Body of pancreas (tissue), 4 donors: ENCODE data around the gene CNGB1. TPM values are rescaled to one million over a fixed set of nuclear protein-coding genes. Genes with fewer than 3 reads are reported as not detected.

Experiments
- ATAC-seq: fragments of 150-250 bp; one replicate; pipeline ENCODE4 v1.9.1; 2016
- DNase-seq, 4 donors: peaks; one replicate each; pipeline ENCODE4 v3.0.0-alpha.2; 2019
- H3K27ac ChIP-seq, 4 donors: fragments of 200-600 bp; sonication (generic); 1 replicate in 3 of 4; 2 replicates in 1 of 4; pipeline versions ENCODE4 v1.5.1 to v1.6.1; 2016 to 2019; ENCODE audit warnings: mild to moderate bottlenecking in 1 of 4, mixed read lengths in 1 of 4, moderate library complexity in 1 of 4
- H3K27me3 ChIP-seq, 2 donors: fragments of 200-600 bp; sonication (generic); one replicate each; pipeline ENCODE4 v1.6.0; 2016; ENCODE audit warnings: mild to moderate bottlenecking in 1 of 2
- H3K36me3 ChIP-seq, 2 donors: fragments of 200-600 bp; sonication (generic); replicated peaks in 1 of 2; 2 replicates each; pipeline ENCODE4 v1.5.1; 2016; ENCODE audit warnings: low read depth in 2 of 2; ENCODE audit not compliant: insufficient read depth in 1 of 2
- H3K4me1 ChIP-seq: fragments of 200-600 bp; sonication (generic); one replicate; pipeline ENCODE4 v1.6.0; 2016
- H3K4me3 ChIP-seq, 2 donors: fragments of 200-600 bp; sonication (generic); 1 replicate in 1 of 2; 2 replicates in 1 of 2; pipeline ENCODE4 v1.5.1; 2016 to 2019
- H3K9me3 ChIP-seq, 3 donors: fragments of 200-600 bp; sonication (generic); 1 replicate in 2 of 3; 2 replicates in 1 of 3; pipeline ENCODE4 v1.5.1; 2016
- POLR2A ChIP-seq, 3 donors: fragments of 450-650 bp; IDR thresholded peaks; one replicate each; pipeline ENCODE4 v1.6.1; 2016; ENCODE audit warnings: antibody characterized with exemption in 3 of 3, mild to moderate bottlenecking in 2 of 3
- WGBS, 2 donors: methylation state at CpG; one replicate each; pipeline ENCODE4 v1.1.5; 2017; 5-methylcytosine and 5-hydroxymethylcytosine counted together
- intact Hi-C: fragments of 100-400 bp; cut with DNase I; formaldehyde crosslinking; loops from one replicate; pipeline ENCODE4 v1.15.1; 2023
- total RNA-seq, 2 donors: library from RNA; depleted of rRNA; stranded (reverse); fragments of >200 nt; gene quantifications; one replicate each; pipeline ENCODE4 v1.1.0, GENCODE V29; 2016
- TF ChIP-seq, protein P1 (sequence below), 7 experiments: fragments of 450-650 bp in 4 of 7; fragments of 200-600 bp in 3 of 7; sonication (generic) in 3 of 7; IDR thresholded peaks; one replicate each; pipeline ENCODE4 v1.5.1; 2016 to 2019; ENCODE audit warnings: antibody characterized with exemption in 7 of 7

Gene CNGB1
- total RNA-seq, 2 donors from 2014 or later: not detected

DNA sequence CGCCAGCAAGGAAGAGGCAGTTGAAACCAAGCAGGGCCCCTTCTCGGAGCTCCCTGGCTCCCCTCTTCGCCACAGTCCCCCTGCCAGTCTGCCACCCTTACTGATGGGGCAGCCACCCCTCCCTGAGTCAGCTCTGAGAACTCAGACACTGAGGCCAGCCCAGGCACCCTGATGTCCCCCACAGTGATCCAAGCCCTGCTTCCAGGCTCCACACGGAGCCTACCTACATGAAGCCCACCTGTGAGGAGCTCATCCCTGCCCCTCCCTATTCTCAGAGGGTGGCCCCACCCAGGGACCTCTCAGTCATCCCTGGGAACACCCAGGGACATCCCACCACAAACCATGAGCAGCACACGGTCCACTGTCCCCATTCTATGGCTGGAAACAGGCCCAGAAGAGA, 8.9 kb downstream of the CNGB1 start:
- Histone ChIP-seq H3K9me3 (no peaks in the 10 kb centered on the region), H3K27ac (no peak overlapping the region), H3K36me3 (no peaks in the 10 kb centered on the region), H3K4me1 (peaks cover 1% of the 10 kb centered on the region), H3K4me3 (no peak overlapping the region), H3K27me3 (no peaks in the 10 kb centered on the region)
- intact Hi-C loops: no loop called here
- ATAC-seq (no peak), DNase-seq (no peak)
- 71 to 79% methylated on average over 3 to 5 of the region's 5 CpGs for WGBS, 2 donors
- TF ChIP-seq POLR2A (IDR thresholded peaks at IDR 0.05): no peak
- TF ChIP-seq, protein P1, sequence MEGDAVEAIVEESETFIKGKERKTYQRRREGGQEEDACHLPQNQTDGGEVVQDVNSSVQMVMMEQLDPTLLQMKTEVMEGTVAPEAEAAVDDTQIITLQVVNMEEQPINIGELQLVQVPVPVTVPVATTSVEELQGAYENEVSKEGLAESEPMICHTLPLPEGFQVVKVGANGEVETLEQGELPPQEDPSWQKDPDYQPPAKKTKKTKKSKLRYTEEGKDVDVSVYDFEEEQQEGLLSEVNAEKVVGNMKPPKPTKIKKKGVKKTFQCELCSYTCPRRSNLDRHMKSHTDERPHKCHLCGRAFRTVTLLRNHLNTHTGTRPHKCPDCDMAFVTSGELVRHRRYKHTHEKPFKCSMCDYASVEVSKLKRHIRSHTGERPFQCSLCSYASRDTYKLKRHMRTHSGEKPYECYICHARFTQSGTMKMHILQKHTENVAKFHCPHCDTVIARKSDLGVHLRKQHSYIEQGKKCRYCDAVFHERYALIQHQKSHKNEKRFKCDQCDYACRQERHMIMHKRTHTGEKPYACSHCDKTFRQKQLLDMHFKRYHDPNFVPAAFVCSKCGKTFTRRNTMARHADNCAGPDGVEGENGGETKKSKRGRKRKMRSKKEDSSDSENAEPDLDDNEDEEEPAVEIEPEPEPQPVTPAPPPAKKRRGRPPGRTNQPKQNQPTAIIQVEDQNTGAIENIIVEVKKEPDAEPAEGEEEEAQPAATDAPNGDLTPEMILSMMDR (IDR thresholded peaks at IDR 0.05): no peak

DNA sequence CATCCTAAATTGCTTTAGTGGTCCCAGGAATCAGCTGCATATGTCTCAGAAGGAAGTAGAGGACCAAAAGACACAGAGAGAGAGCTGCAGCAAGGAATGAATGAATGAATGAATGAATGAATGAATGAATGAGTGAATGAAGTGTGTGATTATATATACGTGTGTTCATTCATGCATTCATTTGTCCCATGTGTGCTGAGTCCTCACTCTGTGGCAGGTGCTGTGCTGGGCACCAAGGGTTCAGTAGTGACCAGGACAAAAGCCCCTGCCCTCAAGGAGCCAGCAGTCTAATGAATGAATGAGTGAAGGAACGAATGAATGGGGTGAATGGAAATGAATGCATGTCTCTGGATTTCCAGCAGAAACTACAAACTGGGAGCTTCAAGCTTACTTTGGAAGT, 9.4 kb downstream of the CNGB1 start:
- whole genome bisulfite sequencing, 2 donors: 54 to 56% methylated on average over 2 of the region's 2 CpGs
- ATAC-seq (no peak), DNase-seq (no peak)
- peaks cover 5% of the 10 kb centered on the region for H3K4me1 ChIP-seq
- H3K9me3 ChIP-seq: no peaks in the 10 kb centered on the region
- no peak overlapping the region for H3K4me3 ChIP-seq
- H3K27me3 ChIP-seq: no peaks in the 10 kb centered on the region
- TF ChIP-seq POLR2A (IDR thresholded peaks at IDR 0.05): no peak
- TF ChIP-seq, protein P1 (IDR thresholded peaks at IDR 0.05): no peak
- intact Hi-C loops: no loop called here
- H3K27ac ChIP-seq: no peak overlapping the region
- H3K36me3 ChIP-seq: no peaks in the 10 kb centered on the region

DNA sequence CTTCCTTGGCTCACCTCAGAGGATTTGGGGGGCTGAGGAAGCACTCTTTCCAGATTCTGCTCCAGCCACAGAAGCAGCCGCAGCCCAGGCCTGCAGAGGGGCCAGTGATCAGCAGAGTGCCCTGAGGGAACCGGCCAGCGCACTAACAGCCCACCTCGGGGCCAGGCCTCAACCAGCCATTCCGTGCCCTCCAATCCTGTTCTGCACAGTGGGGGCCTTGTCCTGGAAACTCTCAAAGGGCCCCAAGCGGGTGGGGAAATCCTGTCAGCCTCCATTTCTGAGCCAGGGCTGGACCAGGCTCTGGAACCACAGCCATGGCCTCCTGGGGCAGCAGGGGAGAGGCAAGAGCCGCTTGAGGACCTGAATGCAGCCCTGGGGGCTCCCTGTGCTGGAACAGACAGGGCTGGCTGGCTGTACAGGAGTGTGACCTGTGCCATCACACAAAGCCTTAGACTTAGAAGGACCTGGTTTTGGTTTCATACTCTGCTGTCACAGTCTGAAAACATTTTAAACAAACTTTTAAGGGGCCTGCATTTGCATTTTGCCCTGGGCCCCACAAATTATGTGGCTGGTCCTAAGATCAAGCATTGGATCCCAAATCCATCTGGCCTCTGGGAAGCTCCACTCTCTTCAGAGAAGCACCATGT, 10.0 kb downstream of the CNGB1 start:
- ATAC-seq (no peak), DNase-seq (no peak)
- H3K4me3 ChIP-seq: no peak overlapping the region
- H3K9me3 ChIP-seq: no peaks in the 10 kb centered on the region
- intact Hi-C loops: no loop called here
- H3K27ac ChIP-seq: no peak overlapping the region
- WGBS, 2 donors: 85 to 95% methylated on average over 5 to 7 of the region's 7 CpGs
- no peaks in the 10 kb centered on the region for H3K36me3 ChIP-seq
- peaks cover 10% of the 10 kb centered on the region for H3K4me1 ChIP-seq
- TF ChIP-seq, protein P1 (IDR thresholded peaks at IDR 0.05): no peak
- TF ChIP-seq POLR2A (IDR thresholded peaks at IDR 0.05): no peak
- H3K27me3 ChIP-seq: no peaks in the 10 kb centered on the region

DNA sequence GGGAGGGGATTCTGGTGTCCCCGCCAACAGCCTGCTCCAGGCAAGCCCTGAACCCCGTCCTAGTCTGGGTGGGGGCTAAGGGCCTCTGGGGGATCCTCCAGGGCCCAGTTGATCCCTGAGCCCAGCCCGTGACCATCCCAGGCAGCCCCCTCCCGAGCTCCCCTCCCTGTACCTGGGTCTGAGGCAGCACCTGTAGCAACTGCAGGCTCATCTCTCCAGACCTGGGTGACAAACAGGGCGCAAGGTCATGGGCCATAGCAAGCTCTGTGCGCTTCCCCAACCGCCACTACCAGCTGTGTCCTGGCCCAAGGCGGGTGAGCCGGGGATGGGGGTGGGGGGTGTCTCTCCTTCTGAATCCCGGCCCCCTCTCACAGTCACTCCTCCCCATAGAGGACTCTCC, 10.6 kb downstream of the CNGB1 start:
- no peak overlapping the region for H3K4me3 ChIP-seq
- no peak overlapping the region for H3K27ac ChIP-seq
- 86 to 88% methylated on average over 1 to 10 of the region's 10 CpGs for WGBS, 2 donors
- no peak for TF ChIP-seq POLR2A (IDR thresholded peaks at IDR 0.05)
- TF ChIP-seq, protein P1 (IDR thresholded peaks at IDR 0.05): no peak
- no peaks in the 10 kb centered on the region for H3K9me3 ChIP-seq
- peaks cover 16% of the 10 kb centered on the region for H3K4me1 ChIP-seq
- DNase-seq (no peak), ATAC-seq (no peak)
- H3K36me3 ChIP-seq: no peaks in the 10 kb centered on the region
- no peaks in the 10 kb centered on the region for H3K27me3 ChIP-seq
- intact Hi-C loops: no loop called here

DNA sequence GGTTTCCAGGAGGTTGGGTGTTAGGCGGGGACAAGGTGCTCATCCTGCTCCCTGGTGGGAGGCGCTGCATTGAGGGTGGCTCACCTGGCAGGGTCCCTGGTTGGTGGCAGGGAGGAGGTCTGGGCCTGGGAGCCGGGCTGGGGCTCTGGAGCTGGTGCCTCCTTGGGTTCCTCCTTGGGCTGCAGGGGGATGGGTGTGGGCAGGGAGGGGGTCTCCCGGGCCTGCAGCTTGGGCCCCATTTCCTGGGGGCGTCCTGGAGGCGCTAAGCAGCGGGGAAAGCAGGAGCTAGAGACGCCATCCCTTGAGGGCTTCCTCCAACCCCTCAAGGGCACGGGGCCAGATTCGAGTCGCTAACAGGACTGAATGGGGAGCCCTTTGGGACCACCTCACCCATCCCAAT, 11.1 kb downstream of the CNGB1 start:
- DNase-seq (no peak), ATAC-seq (no peak)
- no peaks in the 10 kb centered on the region for H3K27me3 ChIP-seq
- H3K27ac ChIP-seq: no peak overlapping the region
- WGBS, 2 donors: 88 to 91% methylated on average over 10 to 11 of the region's 11 CpGs
- H3K36me3 ChIP-seq: no peaks in the 10 kb centered on the region
- no peaks in the 10 kb centered on the region for H3K9me3 ChIP-seq
- intact Hi-C loops: no loop called here
- H3K4me1 ChIP-seq: peaks cover 20% of the 10 kb centered on the region
- TF ChIP-seq POLR2A (IDR thresholded peaks at IDR 0.05): no peak
- TF ChIP-seq, protein P1 (IDR thresholded peaks at IDR 0.05): no peak
- no peak overlapping the region for H3K4me3 ChIP-seq
